MM.1S (cell line): ENCODE results near the gene GNS.

Experiments used
- DNase-seq: peaks from one replicate; pipeline ENCODE4 v3.0.0-alpha.2; 2015
- H2AFZ ChIP-seq: fragments of 300-600 bp; sonication (generic); 2 replicates; pipeline ENCODE4 v1.6.0; 2016; ENCODE audit warnings: antibody characterized with exemption, low read length
- H3F3A ChIP-seq: fragments of 300-600 bp; sonication (generic); 2 replicates; pipeline ENCODE4 v1.6.1; 2016; ENCODE audit warnings: mild to moderate bottlenecking, antibody characterized with exemption, low read length, moderate library complexity, mixed read lengths; ENCODE audit not compliant: insufficient read depth
- H3K27ac ChIP-seq: fragments of 300-600 bp; sonication (generic); 2 replicates; pipeline ENCODE4 v1.5.1; 2016; ENCODE audit warnings: mild to moderate bottlenecking, low read length
- H3K27me3 ChIP-seq: fragments of 300-600 bp; sonication (generic); replicated peaks from 2 replicates; pipeline ENCODE4 v1.6.0; 2016; ENCODE audit warnings: low read length; ENCODE audit not compliant: insufficient read depth
- H3K36me3 ChIP-seq: fragments of 300-600 bp; sonication (generic); replicated peaks from 2 replicates; pipeline ENCODE4 v1.6.1; 2016; ENCODE audit warnings: mild to moderate bottlenecking, low read length, mixed read lengths; ENCODE audit not compliant: insufficient read depth
- H3K4me1 ChIP-seq: fragments of 300-600 bp; sonication (generic); 2 replicates; pipeline ENCODE4 v1.6.1; 2016; ENCODE audit warnings: low read length, mixed read lengths
- H3K4me2 ChIP-seq: fragments of 300-600 bp; sonication (generic); 2 replicates; pipeline ENCODE4 v1.6.0; 2016; ENCODE audit warnings: low read depth, low read length
- H3K4me3 ChIP-seq: fragments of 300-600 bp; sonication (generic); 2 replicates; pipeline ENCODE4 v1.5.1; 2016; ENCODE audit warnings: low read length, mixed read lengths
- H3K79me2 ChIP-seq: fragments of 300-600 bp; sonication (generic); 2 replicates; pipeline ENCODE4 v1.6.1; 2016; ENCODE audit warnings: mixed run types, low read length, mixed read lengths
- H3K9ac ChIP-seq: fragments of 300-600 bp; sonication (generic); 2 replicates; pipeline ENCODE4 v1.6.1; 2016; ENCODE audit warnings: low read length, mixed read lengths
- H3K9me2 ChIP-seq: fragments of 300-600 bp; sonication (generic); replicated peaks from 2 replicates; pipeline ENCODE4 v1.6.1; 2016; ENCODE audit warnings: mild to moderate bottlenecking, low read length, mixed read lengths; ENCODE audit not compliant: insufficient read depth
- H3K9me3 ChIP-seq: fragments of 300-600 bp; sonication (generic); replicated peaks from 2 replicates; pipeline ENCODE4 v1.6.1; 2016; ENCODE audit warnings: mild to moderate bottlenecking, low read length, mixed read lengths; ENCODE audit not compliant: insufficient read depth
- H4K20me1 ChIP-seq: fragments of 300-600 bp; sonication (generic); 2 replicates; pipeline ENCODE4 v1.6.1; 2016; ENCODE audit warnings: mild to moderate bottlenecking, low read length, moderate library complexity, mixed read lengths; ENCODE audit not compliant: insufficient read depth
- CTCF ChIP-seq: fragments of 300-600 bp; sonication (generic); IDR thresholded peaks from 2 replicates; pipeline ENCODE4 v1.5.1; 2016; ENCODE audit warnings: antibody characterized with exemption, low read length, mixed read lengths
- EZH2 ChIP-seq: fragments of 300-600 bp; sonication (generic); optimal IDR thresholded peaks from 2 replicates; pipeline ENCODE3; 2017; ENCODE audit warnings: low read depth, mild to moderate bottlenecking, antibody characterized with exemption, low read length, mixed read lengths
- EZH2phosphoT487 ChIP-seq: fragments of 300-600 bp; sonication (generic); IDR thresholded peaks from 2 replicates; pipeline ENCODE4 v1.6.1; 2018; ENCODE audit warnings: antibody characterized with exemption, low read length

The GNS gene

GRCh38 chr12:64713376-64713775 lies 45.8 kb downstream of the GNS start:
- Histone ChIP-seq H3K4me1 (no peaks in the 10 kb centered on the region), H3K79me2 (no peaks in the 10 kb centered on the region), H3K9me3 (no peaks in the 10 kb centered on the region), H3K9ac (no peak overlapping the region), H3K27me3 (no peaks in the 10 kb centered on the region), H3K4me3 (no peak overlapping the region), H3K4me2 (no peak overlapping the region), H3F3A (no peaks in the 10 kb centered on the region), H2AFZ (no peak overlapping the region), H4K20me1 (no peaks in the 10 kb centered on the region), H3K36me3 (0 out of 2 replicates have a peak, but pooled peaks cover 2% of the 10 kb centered on the region), H3K27ac (no peak overlapping the region), H3K9me2 (no peaks in the 10 kb centered on the region)
- DNase-seq: no peak
- no peak for TF ChIP-seq CTCF
- no peak for TF ChIP-seq EZH2
- no peak for TF ChIP-seq EZH2phosphoT487

GRCh38 chr12:64709429-64709828 lies 49.8 kb downstream of the GNS start:
- Histone ChIP-seq H3K27me3 (no peaks in the 10 kb centered on the region), H3K9ac (no peak overlapping the region), H3K36me3 (no peaks in the 10 kb centered on the region), H3K4me3 (no peak overlapping the region), H3K4me2 (no peak overlapping the region), H3K4me1 (no peaks in the 10 kb centered on the region), H3K9me2 (no peaks in the 10 kb centered on the region), H2AFZ (no peak overlapping the region), H3K79me2 (no peaks in the 10 kb centered on the region), H3F3A (no peaks in the 10 kb centered on the region), H3K9me3 (no peaks in the 10 kb centered on the region), H3K27ac (no peak overlapping the region), H4K20me1 (no peaks in the 10 kb centered on the region)
- DNase-seq: no peak
- TF ChIP-seq CTCF (no peak), EZH2phosphoT487 (no peak), EZH2 (no peak)

GRCh38 chr12:64707926-64708325 lies 51.3 kb downstream of the GNS start:
- Histone ChIP-seq H2AFZ (no peak overlapping the region), H3K4me2 (no peak overlapping the region), H3K4me1 (no peaks in the 10 kb centered on the region), H3K36me3 (no peaks in the 10 kb centered on the region), H3K9me3 (no peaks in the 10 kb centered on the region), H3F3A (no peaks in the 10 kb centered on the region), H3K79me2 (no peaks in the 10 kb centered on the region), H3K4me3 (no peak overlapping the region), H4K20me1 (no peaks in the 10 kb centered on the region), H3K27me3 (no peaks in the 10 kb centered on the region), H3K9me2 (no peaks in the 10 kb centered on the region), H3K9ac (no peak overlapping the region), H3K27ac (no peak overlapping the region)
- no peak for TF ChIP-seq EZH2phosphoT487
- no peak for TF ChIP-seq EZH2
- TF ChIP-seq CTCF: no peak
- no peak for DNase-seq
